BE2C (cell line): ENCODE results near the gene EXOC6B.

Experiments
- DNase-seq: peaks from one replicate; pipeline ENCODE4 v3.0.0-alpha.2; 2020
- H3K27me3 ChIP-seq: fragments of 250-450 bp; sonication (Bioruptor Pico); 2 replicates; pipeline ENCODE4 v1.5.1; 2020; ENCODE audit warnings: mild to moderate bottlenecking
- H3K36me3 ChIP-seq: fragments of 250-450 bp; sonication (Bioruptor Pico); 2 replicates; pipeline ENCODE4 v1.5.1; 2020; ENCODE audit warnings: mild to moderate bottlenecking
- H3K4me1 ChIP-seq: fragments of 250-450 bp; sonication (Bioruptor Pico); 2 replicates; pipeline ENCODE4 v1.5.1; 2020
- H3K4me3 ChIP-seq: 2 replicates; pipeline ENCODE4 v1.5.1; 2011; ENCODE audit warnings: low read depth, low read length
- H3K9me3 ChIP-seq: fragments of 250-450 bp; sonication (Bioruptor Pico); 2 replicates; pipeline ENCODE4 v1.5.1; 2020
- TF ChIP-seq, protein P1 (sequence below): IDR thresholded peaks from 2 replicates; pipeline ENCODE4 v1.5.1; 2012; ENCODE audit warnings: mild to moderate bottlenecking, low read depth, low read length

Gene EXOC6B

DNA sequence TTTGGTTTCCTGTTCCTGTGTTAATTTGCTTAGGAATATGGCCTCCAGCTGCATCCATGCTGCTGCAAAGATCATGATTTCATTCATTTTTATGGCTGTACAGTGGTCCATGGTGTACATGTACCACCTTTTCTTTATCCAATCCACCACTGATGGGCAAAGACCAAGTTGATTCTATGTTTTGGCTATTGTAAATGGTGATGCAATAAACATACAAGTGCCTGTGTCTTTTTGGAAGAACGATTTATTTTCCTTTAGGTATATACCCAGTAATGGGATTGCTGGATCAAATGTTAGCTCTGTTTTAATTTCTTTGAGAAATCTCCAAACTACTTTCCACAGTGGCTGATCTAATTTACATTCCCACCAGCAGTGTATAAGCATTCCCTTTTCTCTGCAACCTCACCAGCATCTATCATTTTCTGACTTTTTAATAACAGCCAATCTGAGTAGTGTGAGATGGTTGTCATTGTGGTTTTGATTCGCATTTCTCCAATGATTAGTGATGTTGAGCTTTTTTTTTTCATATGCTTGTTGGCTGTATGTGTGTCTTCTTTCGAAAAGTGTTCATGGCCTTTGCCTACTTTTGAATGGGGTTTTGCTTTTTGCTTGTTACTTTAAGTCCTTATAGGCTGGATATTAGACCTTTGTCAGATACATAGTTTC, 19.4 kb downstream of the EXOC6B start:
- Histone ChIP-seq H3K36me3 (no peaks in the 10 kb centered on the region), H3K27me3 (no peaks in the 10 kb centered on the region), H3K9me3 (no peaks in the 10 kb centered on the region), H3K4me1 (no peaks in the 10 kb centered on the region), H3K4me3 (no peak overlapping the region)
- DNase-seq = no peak
- TF ChIP-seq, protein P1, sequence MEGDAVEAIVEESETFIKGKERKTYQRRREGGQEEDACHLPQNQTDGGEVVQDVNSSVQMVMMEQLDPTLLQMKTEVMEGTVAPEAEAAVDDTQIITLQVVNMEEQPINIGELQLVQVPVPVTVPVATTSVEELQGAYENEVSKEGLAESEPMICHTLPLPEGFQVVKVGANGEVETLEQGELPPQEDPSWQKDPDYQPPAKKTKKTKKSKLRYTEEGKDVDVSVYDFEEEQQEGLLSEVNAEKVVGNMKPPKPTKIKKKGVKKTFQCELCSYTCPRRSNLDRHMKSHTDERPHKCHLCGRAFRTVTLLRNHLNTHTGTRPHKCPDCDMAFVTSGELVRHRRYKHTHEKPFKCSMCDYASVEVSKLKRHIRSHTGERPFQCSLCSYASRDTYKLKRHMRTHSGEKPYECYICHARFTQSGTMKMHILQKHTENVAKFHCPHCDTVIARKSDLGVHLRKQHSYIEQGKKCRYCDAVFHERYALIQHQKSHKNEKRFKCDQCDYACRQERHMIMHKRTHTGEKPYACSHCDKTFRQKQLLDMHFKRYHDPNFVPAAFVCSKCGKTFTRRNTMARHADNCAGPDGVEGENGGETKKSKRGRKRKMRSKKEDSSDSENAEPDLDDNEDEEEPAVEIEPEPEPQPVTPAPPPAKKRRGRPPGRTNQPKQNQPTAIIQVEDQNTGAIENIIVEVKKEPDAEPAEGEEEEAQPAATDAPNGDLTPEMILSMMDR = no peak

- Histone ChIP-seq H3K27me3 (no peaks in the 10 kb centered on the region), H3K4me3 (no peak overlapping the region), H3K4me1 (no peaks in the 10 kb centered on the region), H3K9me3 (no peaks in the 10 kb centered on the region), H3K36me3 (no peaks in the 10 kb centered on the region)
- TF ChIP-seq, protein P1 = no peak
- DNase-seq = no peak
Measured at GRCh38 chr2:72803626-72804320, 22.1 kb downstream of the EXOC6B start.

GRCh38 chr2:72803151-72803550, 22.7 kb downstream of the EXOC6B start:
- Histone ChIP-seq H3K9me3 (no peaks in the 10 kb centered on the region), H3K36me3 (no peaks in the 10 kb centered on the region), H3K4me3 (no peak overlapping the region), H3K27me3 (no peaks in the 10 kb centered on the region), H3K4me1 (no peaks in the 10 kb centered on the region)
- TF ChIP-seq, protein P1 = no peak
- no peak for DNase-seq

DNA sequence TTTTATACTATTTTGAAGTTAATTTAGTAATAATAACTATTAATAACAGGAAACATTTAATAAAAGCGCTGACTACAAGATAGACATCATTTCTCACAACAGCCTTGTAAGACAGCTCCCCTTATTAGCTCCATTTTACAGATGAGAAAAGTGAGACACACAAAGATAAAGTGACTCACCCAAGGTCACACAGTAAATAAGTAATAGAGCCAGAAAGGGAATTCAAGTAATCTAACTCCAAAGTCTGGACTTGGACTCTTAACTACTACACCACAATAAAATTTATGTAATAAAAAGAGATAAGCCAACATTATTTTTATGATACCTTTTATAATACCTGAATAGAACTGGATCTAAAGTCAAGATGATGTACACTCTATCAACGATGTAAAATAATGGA, 25.3 kb downstream of the EXOC6B start:
- TF ChIP-seq, protein P1 = no peak
- DNase-seq = no peak

DNA sequence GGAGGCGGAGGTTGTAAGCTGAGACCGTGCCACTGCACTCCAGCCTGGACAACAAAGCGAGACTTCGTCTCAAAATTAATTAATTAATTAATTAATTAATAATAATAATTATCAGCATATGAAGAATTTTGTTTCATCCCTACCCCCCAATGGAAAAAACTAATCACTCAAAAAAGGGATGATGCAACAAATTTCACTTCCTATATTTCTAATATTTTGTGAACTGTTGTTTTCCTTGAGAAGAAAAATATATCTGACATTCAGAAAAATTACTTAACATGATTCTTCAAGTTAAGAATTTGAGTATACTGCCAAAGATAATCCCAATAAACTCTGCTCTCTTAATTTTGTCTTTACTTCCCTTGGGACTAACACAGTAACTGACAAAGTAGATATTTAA, 28.1 kb downstream of the EXOC6B start:
- Histone ChIP-seq H3K9me3 (no peaks in the 10 kb centered on the region), H3K4me1 (no peaks in the 10 kb centered on the region), H3K27me3 (no peaks in the 10 kb centered on the region), H3K4me3 (no peak overlapping the region), H3K36me3 (no peaks in the 10 kb centered on the region)
- DNase-seq = no peak
- TF ChIP-seq, protein P1 = no peak

More for the DNA sequence above, 25.3 kb downstream of the EXOC6B start:
- Histone ChIP-seq H3K27me3 (no peaks in the 10 kb centered on the region), H3K4me1 (no peaks in the 10 kb centered on the region), H3K9me3 (no peaks in the 10 kb centered on the region), H3K4me3 (no peak overlapping the region), H3K36me3 (no peaks in the 10 kb centered on the region)

DNA sequence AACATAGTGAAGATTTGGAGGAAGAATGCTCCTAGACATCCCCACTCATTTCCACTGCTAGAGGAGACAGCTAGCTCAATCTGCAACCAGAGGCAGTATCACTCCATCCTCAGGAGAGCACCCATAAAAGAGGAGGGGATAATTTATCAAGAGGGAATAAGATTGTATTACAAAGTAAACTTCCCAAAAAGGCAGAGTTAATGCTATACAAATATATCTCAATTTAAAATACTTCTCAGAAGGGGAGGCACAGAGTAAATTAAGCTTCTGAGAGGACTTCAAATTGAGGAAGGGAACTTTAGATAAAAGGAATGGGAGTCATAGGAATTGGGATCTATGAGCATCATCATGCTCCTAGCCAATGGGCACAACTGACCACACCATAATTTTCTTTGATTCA, 29.1 kb downstream of the EXOC6B start:
- Histone ChIP-seq H3K27me3 (no peaks in the 10 kb centered on the region), H3K36me3 (no peaks in the 10 kb centered on the region), H3K4me1 (no peaks in the 10 kb centered on the region), H3K9me3 (no peaks in the 10 kb centered on the region), H3K4me3 (no peak overlapping the region)
- no peak for DNase-seq
- TF ChIP-seq, protein P1 = no peak
